ENCODE data around the gene LAMTOR3.

Gene LAMTOR3

DNA sequence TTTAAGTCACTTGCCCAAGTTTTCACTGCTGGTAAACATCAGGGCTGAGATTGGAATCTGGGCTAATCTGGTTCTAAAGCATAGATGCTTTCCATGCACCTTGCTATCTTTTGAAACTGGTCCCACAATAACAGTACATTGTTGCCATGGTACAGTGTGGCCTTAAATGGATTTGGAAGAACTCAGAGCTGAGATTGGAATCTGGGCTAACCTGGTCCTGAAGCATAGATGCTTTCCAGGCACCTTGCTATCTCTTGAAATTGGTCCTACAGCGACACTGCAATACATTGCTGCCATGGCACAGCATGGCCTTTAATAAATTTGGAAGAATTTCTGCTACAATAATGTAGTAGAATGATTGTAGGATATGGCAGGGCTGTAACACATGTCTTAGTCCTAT is 49.0 kb downstream of the LAMTOR3 start:
- H3K9ac ChIP-seq (ENCODE audit: low read length) = peak overlapping the region; percentile 37
- peak overlapping the region; percentile 36 for H3K4me2 ChIP-seq (ENCODE audit: low read depth, low read length)

DNA sequence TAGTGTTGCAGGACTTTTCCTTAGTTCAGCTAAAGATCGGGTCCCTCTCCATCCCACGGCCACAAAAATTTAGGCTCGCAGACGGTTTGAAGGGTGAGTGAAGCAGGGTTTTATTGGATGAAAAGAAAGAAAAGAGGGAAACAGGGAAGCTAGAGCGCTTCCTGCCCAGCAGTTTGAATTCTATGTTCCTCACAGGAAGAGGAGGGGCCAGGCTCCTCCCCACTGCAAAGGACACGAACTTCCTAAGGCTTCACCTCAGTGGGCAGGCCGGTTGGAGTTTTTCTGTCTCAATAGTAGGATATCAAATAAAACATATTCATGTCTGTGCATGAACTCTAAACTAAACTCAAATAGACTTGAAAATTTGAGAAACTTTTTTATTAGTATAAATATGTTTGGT is 50.2 kb downstream of the LAMTOR3 start:
- Histone ChIP-seq H3K9me3 (replicated peaks; ENCODE audit: insufficient read depth, low read length) (no peaks in the 10 kb centered on the region), H3K79me2 (ENCODE audit: low read length) (peaks cover 33% of the 10 kb centered on the region; the same call in 1 of the 2 replicates), H3K4me2 (ENCODE audit: low read depth, low read length) (no peak overlapping the region), H3K27me3 (replicated peaks; ENCODE audit: insufficient read depth, low read length) (no peaks in the 10 kb centered on the region), H3K4me3 (ENCODE audit: low read length) (no peak overlapping the region), H4K20me1 (ENCODE audit: insufficient read depth, low read length) (no peaks in the 10 kb centered on the region), H3K9ac (ENCODE audit: low read length) (no peak overlapping the region), H3K27ac (ENCODE audit: low read length) (no peak overlapping the region), H3K36me3 (replicated peaks; ENCODE audit: insufficient read depth, low read length) (no peaks in the 10 kb centered on the region), H3K4me1 (ENCODE audit: low read length) (peaks cover 51% of the 10 kb centered on the region), H2AFZ (ENCODE audit: low read length) (no peak overlapping the region), H3F3A (ENCODE audit: insufficient read depth, low read length) (peaks cover 30% of the 10 kb centered on the region), H3K9me2 (replicated peaks; ENCODE audit: insufficient read depth, low read length) (no peaks in the 10 kb centered on the region)
- DNase-seq = no peak
- no peak for TF ChIP-seq EZH2 (optimal IDR thresholded peaks at IDR 0.05; ENCODE audit: low read depth, low read length)
- TF ChIP-seq EZH2phosphoT487 (IDR thresholded peaks at IDR 0.05; ENCODE audit: low read length) = no peak
- TF ChIP-seq, protein P1, sequence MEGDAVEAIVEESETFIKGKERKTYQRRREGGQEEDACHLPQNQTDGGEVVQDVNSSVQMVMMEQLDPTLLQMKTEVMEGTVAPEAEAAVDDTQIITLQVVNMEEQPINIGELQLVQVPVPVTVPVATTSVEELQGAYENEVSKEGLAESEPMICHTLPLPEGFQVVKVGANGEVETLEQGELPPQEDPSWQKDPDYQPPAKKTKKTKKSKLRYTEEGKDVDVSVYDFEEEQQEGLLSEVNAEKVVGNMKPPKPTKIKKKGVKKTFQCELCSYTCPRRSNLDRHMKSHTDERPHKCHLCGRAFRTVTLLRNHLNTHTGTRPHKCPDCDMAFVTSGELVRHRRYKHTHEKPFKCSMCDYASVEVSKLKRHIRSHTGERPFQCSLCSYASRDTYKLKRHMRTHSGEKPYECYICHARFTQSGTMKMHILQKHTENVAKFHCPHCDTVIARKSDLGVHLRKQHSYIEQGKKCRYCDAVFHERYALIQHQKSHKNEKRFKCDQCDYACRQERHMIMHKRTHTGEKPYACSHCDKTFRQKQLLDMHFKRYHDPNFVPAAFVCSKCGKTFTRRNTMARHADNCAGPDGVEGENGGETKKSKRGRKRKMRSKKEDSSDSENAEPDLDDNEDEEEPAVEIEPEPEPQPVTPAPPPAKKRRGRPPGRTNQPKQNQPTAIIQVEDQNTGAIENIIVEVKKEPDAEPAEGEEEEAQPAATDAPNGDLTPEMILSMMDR (IDR thresholded peaks at IDR 0.05; ENCODE audit: low read length) = no peak

More for the DNA sequence above, 49.0 kb downstream of the LAMTOR3 start:
- Histone ChIP-seq H3K9me2 (replicated peaks; ENCODE audit: insufficient read depth, low read length) (no peaks in the 10 kb centered on the region), H4K20me1 (ENCODE audit: insufficient read depth, low read length) (no peaks in the 10 kb centered on the region), H2AFZ (ENCODE audit: low read length) (no peak overlapping the region), H3K4me1 (ENCODE audit: low read length) (peaks cover 53% of the 10 kb centered on the region), H3K9me3 (replicated peaks; ENCODE audit: insufficient read depth, low read length) (no peaks in the 10 kb centered on the region), H3K79me2 (ENCODE audit: low read length) (peaks cover 34% of the 10 kb centered on the region; the same call in 1 of the 2 replicates), H3K4me3 (ENCODE audit: low read length) (no peak overlapping the region), H3K27ac (ENCODE audit: low read length) (peak overlapping the region; percentile 94), H3K36me3 (replicated peaks; ENCODE audit: insufficient read depth, low read length) (no peaks in the 10 kb centered on the region), H3K27me3 (replicated peaks; ENCODE audit: insufficient read depth, low read length) (no peaks in the 10 kb centered on the region), H3F3A (ENCODE audit: insufficient read depth, low read length) (peaks cover 30% of the 10 kb centered on the region)
- no peak for DNase-seq
- TF ChIP-seq EZH2 (optimal IDR thresholded peaks at IDR 0.05; ENCODE audit: low read depth, low read length) (no peak), EZH2phosphoT487 (IDR thresholded peaks at IDR 0.05; ENCODE audit: low read length) (no peak)
- TF ChIP-seq, protein P1 (IDR thresholded peaks at IDR 0.05; ENCODE audit: low read length) = no peak

DNA sequence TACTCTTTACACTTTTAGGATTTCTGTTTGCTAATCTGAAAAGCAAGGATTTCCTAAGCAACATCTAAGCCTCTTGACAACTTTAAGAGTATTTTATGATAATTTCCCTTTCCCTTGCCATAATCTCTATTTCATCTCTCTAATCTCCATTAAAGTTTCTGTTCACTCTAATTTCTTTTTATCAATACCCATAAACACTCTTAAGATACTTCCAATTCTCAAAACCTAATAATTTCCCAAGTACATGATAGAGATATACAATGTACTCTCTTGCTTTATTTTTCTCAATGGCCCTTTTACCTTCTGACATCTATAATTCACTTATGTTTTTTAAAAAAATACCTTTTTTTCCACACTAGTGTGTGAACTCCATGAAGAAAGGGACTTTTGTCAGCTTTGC is 50.8 kb downstream of the LAMTOR3 start:
- Histone ChIP-seq H3K4me3 (ENCODE audit: low read length) (no peak overlapping the region), H3K27me3 (replicated peaks; ENCODE audit: insufficient read depth, low read length) (no peaks in the 10 kb centered on the region), H3F3A (ENCODE audit: insufficient read depth, low read length) (peaks cover 30% of the 10 kb centered on the region), H3K4me1 (ENCODE audit: low read length) (peaks cover 45% of the 10 kb centered on the region), H3K9ac (ENCODE audit: low read length) (no peak overlapping the region), H3K9me3 (replicated peaks; ENCODE audit: insufficient read depth, low read length) (no peaks in the 10 kb centered on the region), H3K4me2 (ENCODE audit: low read depth, low read length) (no peak overlapping the region), H3K9me2 (replicated peaks; ENCODE audit: insufficient read depth, low read length) (no peaks in the 10 kb centered on the region), H4K20me1 (ENCODE audit: insufficient read depth, low read length) (no peaks in the 10 kb centered on the region), H3K36me3 (replicated peaks; ENCODE audit: insufficient read depth, low read length) (no peaks in the 10 kb centered on the region), H2AFZ (ENCODE audit: low read length) (no peak overlapping the region), H3K79me2 (ENCODE audit: low read length) (peaks cover 33% of the 10 kb centered on the region), H3K27ac (ENCODE audit: low read length) (no peak overlapping the region)
- TF ChIP-seq EZH2phosphoT487 (IDR thresholded peaks at IDR 0.05; ENCODE audit: low read length) = no peak
- TF ChIP-seq, protein P1 (IDR thresholded peaks at IDR 0.05; ENCODE audit: low read length) = no peak
- TF ChIP-seq EZH2 (optimal IDR thresholded peaks at IDR 0.05; ENCODE audit: low read depth, low read length) = no peak
- DNase-seq = no peak
